Measurements from ENCODE around the gene VPS4A. TPM values are rescaled to one million over a fixed set of nuclear protein-coding genes. Genes with fewer than 3 reads are reported as not detected.
"Not testable (repeated sequence)": the region's sequence is repeated elsewhere in the genome, so short reads cannot be mapped to it uniquely, and the experiment has no call there.

Gene VPS4A
- 10 to 100 TPM; 23.4 to 24.1 TPM for total RNA-seq
- long read RNA-seq, donor 1, full-length matches to known transcripts, result 46 of 67 reads
- long read RNA-seq, donor 1, partial matches to known transcripts, result 7 of 67 reads
- long read RNA-seq, donor 1, other reads (novel, unspliced or antisense), result 14 of 67 reads
- long read RNA-seq, donor 2, full-length matches to known transcripts, result 293 of 344 reads
- long read RNA-seq, donor 2, partial matches to known transcripts, result 15 of 344 reads
- long read RNA-seq, donor 2, other reads (novel, unspliced or antisense), result 36 of 344 reads

DNA sequence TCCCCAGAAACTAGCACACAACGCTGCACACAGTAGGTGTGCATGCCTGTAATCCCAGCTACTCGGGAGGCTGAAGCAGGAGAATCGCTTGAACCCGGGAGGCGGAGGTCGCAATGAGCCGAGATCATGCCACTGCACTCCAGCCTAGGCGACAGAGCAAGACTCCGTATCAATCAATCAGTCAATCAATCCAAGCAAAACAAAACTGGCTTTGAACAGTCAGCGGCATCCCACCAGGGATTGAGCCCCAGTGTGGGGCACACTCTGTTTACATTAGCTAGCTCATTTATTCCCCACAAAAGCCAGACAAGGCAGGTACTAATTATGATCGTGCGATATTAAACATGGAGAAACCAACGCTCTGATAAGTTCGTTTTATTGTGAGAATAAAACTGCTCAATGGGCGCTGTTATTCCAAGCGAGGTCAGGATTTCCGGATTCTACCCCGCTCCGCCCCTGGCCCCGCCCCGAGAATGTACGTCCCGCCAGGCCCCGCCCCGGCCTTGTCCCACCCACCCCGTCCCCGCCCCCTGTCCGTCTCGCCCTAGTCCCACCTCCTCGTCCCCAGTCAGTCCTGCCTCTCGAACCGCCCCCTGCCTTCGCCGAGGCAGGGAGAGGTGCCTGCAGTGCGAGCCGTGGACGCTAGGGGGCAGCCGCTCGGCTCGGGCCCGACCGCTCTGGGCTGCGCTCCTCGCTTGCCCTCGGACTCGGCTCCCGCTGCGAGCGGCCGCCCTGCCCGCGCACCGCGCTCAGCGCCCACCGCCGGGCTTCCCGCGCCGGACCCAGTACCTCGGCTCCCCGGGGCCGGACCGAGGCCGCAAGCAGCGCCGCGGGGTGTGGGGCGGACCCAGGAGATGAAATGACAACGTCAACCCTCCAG, at the start of gene VPS4A:
VPS4A (plus strand) TSS at position 698 of the 880 bp plus-strand sequence; CDS start at position 860, 162 bp downstream.
- intact Hi-C loops (cut with DNase I), result no loop called here
- DNase-seq (ENCODE audit: low spot score), result peak; percentile 99

DNA sequence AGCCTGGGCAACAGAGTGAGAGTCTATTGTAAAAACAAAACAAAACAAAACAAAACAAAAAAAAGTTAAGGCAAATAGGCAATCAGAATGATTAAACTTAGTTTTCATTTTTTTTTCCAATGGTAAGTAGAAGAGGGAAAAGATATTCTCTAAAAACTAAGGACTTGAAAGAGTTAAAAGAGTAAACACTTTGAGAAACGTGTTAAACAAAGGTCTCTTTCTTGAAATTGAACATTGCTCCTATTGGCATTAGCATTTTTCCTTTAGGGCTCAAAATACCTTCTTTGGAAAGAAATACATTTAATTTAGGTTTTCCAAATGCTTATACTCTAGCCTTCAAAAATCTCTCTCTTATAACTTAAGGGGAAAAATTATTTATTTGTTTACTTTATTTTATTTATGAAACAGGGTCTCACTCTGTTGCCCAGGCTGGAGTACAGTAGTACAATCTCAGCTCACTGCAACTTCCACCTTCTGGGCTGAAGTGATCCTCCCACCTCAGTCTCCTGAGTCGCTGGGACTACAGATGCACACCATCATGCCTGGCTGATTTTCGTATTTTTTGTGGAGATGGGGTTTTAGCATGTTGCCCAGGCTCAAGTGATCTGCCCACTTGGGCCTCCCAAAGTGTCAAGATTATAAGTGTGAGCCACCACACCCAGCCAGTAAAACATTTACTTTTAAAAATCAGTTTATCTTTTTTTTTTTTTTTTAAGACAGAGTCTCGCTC, 44.7 kb upstream of the VPS4A start:
- intact Hi-C loops (cut with DNase I), result no loop called here
- DNase-seq (ENCODE audit: low spot score), result no peak

DNA sequence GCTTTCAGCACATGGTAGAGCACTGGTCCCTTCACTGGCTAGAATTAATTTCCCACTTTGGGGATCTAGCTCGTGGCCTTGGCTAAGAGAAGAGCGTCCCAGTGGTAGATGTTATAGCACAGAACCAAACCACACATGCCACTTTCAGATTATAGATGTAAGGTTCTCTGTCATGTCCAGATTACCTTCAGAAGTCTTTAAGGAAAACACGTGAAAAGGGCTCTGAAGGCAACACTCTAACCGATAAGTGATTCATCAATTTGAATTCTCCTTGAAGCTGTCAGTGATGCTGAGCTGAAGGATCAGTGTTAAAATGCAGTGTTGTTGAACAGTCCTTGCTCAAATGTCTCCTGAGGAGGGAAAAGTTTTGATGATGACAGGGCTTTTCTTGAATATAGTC, 43.5 kb upstream of the VPS4A start:
- intact Hi-C loops (cut with DNase I), result no loop called here
- no peak for DNase-seq (ENCODE audit: low spot score)

DNA sequence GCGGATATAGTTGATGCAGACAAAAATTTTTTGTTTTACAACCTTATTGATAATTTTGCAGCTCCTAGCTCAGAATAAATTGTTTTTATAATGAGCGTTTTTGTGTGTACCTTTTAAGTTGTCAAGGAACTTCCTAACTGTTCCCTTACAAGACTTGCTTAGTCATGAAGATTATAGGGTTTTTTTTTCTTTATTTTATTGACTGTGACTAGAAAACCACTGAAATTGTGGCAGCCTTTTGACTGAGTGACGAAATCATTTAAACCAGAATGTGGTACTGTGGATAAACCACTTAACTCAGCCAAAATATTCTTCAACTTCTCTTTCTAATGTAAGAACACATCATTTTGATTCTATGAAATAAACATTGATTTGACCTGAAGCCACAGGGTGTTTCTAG, 40.8 kb upstream of the VPS4A start:
- intact Hi-C loops (cut with DNase I), result no loop called here
- DNase-seq (ENCODE audit: low spot score), result no peak

DNA sequence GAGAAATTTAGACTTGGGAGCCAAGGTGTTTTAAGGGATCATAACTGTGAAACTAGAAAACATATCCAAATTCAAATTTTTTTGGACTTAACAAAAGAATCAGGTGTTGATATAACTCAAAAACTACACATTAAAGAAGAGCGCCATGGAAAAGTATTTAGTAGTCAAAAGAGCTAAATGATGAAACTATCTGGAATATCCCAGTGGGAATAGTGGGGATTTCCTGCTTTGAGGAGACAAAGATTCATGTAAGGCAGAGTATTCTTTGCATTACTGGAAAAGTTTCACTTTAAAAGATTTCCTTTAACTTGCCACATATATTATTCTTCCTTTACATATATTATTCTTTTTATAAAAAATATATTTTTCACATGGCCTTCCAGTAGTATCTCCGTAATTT, 40.3 kb upstream of the VPS4A start:
- intact Hi-C loops (cut with DNase I), result no loop called here
- DNase-seq (ENCODE audit: low spot score), result no peak

DNA sequence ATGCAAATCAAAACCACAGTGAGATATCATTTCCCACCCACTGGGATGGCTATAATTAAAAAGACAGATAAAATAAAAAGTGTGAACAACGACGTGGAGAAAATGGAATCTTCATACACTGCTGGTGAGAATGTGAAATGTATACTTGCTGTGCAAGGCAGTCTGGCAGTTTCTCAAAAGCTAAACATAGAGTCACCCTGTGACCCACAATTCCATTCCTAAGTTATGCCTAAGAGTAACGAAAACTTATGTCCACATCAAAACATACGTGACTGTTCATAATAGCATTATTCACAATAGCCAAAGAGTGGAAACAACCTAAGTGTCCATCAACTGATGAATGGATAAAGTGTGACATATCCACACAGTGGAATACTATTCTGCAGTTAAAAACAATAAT, 38.1 kb upstream of the VPS4A start:
- intact Hi-C loops (cut with DNase I), result no loop called here
- no peak for DNase-seq (ENCODE audit: low spot score)

DNA sequence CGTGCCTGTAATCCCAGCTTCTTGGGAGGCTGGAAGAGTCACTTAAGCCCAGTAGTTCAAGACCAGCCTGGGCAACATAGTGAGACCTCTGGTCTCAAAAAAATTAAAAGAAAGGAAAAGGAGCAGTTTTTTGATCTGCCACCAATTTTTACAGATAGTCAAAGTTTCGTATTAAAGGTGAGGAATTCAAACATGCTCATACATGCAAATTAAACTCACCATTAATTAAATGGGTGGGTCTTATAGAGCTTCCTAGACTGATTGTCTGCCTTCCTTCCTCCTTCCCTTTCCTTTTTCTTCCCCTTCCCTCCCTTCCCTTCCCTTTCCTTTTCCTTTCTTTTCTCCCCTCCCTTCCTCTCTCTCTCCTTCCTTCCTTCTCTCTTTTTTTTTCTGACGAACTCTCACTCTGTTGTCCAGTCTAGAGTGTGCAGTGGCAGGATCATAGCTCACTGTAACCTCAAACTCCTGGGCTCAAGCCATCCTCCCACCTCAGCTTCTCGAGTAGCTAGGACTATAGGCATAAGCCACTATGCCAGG, 36.4 kb upstream of the VPS4A start:
- intact Hi-C loops (cut with DNase I), result no loop called here
- DNase-seq (ENCODE audit: low spot score), result no peak

DNA sequence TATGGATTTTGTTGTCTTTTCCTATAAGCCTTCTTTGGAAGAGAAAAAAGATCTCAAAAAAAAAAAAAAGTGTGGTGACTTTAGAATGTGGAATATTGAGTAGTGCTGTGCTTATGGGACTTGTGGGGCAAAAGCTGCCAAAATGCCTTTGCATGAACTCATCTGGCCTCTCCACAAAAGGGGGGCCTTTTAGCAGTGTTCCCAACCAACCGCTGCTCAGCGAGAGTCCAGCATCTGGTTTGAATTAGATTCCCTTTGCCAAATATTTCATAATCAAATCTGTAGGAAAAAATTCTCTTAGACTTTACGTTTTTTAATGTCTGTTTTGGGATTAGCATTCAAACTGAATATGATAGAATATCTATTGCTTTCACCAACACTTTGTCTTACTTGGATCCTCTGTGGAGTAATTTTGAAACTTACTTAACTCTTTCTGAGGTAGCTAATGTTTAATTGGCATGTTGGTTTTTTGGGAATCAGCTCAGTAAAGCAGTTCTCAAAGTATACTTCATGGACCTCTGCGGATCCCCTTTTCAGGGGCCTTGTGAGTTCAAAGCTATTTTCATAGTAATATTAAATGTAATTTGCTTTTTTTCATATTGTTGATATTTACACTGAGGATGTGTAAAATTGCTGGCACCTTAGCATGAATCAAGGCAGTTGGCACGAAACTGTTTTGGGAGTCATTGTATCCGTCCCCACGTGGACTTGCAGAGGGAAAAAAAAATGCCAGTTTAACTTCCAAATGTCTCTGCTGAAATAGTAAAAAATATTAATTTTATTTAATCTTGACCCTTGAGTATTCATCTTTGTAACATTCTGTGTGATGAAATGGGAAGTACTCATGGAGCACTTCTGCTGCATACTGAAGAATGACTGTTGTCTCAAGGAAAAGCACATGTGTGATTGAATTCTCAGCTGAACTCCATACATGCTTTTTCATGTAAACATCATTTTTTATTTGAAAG, 34.7 kb upstream of the VPS4A start:
- DNase-seq (ENCODE audit: low spot score), result no peak
- intact Hi-C loops (cut with DNase I), result no loop called here

DNA sequence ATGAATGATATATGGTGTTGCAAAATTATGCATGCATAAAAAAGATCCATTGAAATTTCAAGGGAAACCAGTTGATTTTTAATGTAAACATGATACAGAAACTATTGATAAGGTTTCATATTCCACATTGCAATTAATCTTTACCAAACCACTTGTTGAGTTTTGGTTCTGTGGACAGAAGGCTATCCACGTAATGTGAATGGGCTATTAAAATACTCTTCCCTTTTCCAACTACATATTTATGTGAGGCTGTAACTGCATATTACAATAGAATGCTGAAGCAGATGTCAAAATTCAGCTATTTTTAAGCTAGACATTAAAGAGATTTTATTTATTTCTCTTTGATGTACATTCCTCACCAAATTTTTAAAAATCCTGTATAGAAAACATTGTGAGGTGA, 33.7 kb upstream of the VPS4A start:
- DNase-seq (ENCODE audit: low spot score), result no peak
- intact Hi-C loops (cut with DNase I), result no loop called here

DNA sequence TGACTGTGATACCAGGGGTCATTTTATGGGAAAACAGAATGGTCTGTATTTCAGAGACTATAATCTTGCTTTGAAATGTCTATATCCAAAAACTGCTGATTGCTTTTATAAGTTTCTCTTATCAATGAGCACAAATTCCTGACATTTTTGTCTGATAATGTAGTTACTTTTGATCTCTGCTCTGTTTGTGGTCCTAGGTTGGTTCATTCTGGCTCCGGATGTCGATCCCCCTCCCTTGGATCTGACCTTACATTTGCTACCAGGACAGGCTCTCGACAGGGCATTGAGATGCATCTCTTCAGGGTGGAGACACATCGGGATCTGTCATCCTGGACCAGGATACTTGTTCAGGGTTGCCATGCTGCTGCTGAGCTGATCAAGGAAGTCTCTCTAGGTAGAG, 27.3 kb upstream of the VPS4A start:
- DNase-seq (ENCODE audit: low spot score), result no peak
- intact Hi-C loops (cut with DNase I), result no loop called here

DNA sequence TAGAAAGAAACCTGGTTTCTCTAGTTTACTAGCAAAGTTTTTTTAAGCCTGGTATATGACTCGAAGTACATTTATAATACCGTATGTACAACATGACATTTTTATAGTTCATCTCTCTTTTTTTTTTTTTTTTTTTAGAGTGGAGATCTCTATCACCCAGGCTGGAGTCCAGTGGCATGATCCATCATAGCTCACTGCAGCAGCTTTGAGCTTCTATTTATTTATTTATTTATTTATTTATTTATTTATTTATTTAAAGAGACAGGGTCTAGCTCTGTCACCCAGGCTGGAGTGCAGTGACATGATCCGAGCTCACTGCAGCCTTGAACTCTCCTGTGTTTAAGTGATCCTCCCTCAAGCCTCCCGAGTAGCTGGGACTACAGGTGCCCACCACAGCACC, 25.9 kb upstream of the VPS4A start:
- intact Hi-C loops (cut with DNase I), result loop anchor here (5.0 kb wide), 2 partner anchors 133 to 138 kb away; no protein-coding TSS in a partner anchor

DNA sequence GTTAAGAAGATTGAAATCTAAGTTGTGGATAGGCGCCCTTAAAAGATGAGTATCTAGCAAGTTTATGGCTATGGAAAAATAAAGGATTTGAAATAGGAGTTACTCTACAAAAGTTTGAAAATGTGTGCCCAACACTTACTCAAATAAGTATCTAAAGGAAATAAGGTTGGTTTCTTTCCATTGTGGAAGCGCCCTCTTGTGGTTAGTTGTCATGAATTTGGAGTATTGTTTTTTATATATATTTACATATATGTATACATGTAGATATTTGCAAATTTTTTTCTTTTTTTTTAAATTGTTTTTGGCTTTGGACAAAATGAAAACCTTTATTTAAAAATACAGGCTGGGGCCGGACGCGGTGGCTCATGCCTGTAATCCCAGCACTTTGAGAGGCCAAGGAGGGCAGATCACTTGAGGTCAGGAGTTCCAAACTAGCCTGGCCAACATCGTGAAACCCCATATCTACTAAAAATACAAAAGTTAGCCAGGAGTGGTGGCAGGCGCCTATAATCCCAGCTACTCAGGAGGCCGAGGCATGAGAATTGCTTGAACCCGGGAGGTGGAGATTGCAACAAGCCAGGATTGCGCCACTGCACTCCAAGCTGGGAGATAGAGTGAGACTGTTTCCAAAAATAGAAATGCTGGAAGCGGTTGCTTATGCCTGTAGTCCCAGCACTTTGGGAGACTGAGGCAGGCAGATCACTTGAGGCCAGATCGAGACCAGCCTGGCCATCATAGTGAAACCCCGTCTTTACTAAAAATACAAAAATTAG, 24.0 kb upstream of the VPS4A start:
- intact Hi-C loops (cut with DNase I), result loop anchor here (5.0 kb wide), 2 partner anchors 135 to 140 kb away; no protein-coding TSS in a partner anchor
- DNase-seq (ENCODE audit: low spot score), result peak; percentile 90

More for the DNA sequence above, 25.9 kb upstream of the VPS4A start:
- DNase-seq (ENCODE audit: low spot score), result no peak

DNA sequence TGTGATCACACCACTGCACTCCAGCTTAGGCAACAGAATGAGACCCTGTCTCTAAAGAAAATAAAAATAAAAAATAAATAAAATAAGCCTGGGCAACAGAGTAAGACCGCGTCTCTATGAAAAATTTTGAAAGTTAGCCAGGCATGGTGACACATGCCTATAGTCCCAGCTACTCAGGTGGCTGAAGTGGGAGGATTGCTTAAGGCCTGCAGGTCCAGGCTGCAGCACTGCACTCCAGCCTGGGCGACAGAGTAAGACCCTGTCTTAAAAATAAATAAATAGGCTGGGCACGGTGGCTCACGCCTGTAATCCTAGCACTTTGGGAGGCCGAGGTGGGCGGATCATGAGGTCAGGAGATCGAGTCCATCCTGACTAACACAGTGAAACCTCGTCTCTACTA, 19.5 kb upstream of the VPS4A start:
- intact Hi-C loops (cut with DNase I); DNase-seq (ENCODE audit: low spot score): not testable (repeated sequence)

DNA sequence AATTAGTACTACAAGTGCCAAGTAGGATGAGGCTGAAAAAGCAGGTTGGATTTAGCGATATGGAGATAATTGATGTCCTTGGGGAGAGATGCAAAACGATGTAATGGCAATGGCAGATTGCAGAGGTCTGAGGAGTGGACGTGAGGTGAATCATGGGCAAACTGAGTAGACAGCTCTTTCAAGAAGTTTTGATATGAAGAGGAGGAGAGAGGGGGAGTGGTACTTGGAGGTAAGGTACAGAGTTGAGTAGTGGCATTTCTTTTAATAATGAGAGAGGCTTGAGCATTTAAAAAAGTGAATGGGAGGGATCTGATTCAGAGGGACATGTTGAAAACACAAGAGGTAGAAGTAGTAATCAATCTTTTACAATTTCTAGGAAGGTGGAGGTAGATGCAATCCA, 17.7 kb upstream of the VPS4A start:
- intact Hi-C loops (cut with DNase I), result no loop called here
- no peak for DNase-seq (ENCODE audit: low spot score)

DNA sequence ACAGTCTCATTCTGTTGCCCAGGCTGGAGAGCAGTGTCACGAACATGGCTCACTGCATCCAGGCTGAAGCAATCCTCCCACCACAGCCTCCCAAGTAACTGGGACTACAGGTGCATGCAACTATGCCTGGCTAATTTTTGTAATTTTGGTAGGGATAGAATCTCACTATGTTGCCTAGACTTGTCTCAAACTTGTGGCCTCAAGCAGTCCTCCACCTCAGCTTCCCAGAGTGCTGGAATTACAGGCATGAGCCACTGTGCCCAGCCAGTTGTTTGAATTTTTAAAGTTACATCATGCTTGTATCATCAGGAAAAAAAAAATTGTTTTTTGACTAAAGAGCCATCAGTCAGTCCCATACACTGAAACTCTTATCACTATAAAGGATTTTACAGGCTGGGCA, 17.1 kb upstream of the VPS4A start:
- intact Hi-C loops (cut with DNase I), result no loop called here
- DNase-seq (ENCODE audit: low spot score), result no peak

DNA sequence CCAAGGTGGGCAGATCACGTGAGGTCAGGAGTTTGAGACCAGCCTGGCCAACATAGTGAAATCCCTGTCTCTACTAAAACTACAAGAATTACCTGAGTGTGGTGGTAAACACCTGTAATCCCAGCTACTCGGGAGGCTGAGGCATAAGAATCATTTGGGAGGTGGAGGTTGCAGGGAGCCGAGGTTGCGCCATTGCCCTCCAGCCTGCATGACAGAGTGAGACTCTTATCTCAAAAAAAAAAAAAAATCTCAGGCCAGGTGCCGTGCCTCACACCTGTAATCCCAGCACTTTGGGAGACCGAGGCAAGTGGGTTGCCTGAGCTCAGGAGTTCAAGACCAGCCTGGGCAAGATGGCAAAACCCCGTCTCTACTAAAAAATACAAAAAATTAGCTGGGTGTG, 14.4 kb upstream of the VPS4A start:
- intact Hi-C loops (cut with DNase I); DNase-seq (ENCODE audit: low spot score): not testable (repeated sequence)

DNA sequence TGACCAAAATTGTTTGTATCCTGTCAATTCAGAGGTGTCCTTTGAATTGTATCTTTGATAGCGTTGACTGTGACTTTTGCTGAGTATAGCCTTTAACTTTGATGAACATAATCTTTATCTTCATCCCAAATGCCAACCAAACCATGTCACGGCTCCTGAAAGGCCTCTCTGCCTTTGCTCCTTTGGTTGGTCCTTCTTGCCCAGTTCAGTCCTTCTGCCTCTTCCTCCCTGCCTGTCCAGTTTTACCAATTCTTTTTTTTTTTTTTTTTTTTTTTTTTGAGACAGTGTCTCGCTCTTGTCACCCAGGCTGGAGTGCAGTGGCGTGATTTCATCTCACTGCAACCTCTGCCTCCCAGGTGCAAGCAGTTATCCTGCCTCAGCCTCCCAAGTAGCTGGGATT, 12.9 kb upstream of the VPS4A start:
- intact Hi-C loops (cut with DNase I), result no loop called here
- no peak for DNase-seq (ENCODE audit: low spot score)

DNA sequence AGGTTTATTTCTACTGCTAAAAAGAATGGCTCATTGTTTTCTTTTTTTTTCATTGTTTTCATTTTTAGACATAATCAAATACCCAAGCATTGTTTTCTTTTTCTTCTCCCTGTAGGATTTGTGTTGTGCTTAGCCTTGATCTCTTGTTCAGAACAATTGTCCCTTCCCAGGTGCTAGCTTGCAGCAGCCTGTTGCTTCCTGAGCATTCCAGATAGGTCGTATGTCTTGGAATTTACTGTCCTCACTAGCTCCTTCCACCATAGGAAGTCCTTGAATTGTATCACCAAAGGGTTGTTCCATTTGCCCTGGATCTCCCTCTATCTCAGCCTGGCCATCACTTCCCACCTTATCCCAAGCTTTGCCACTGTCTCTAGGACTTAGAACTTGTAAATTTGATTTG, 10.0 kb upstream of the VPS4A start:
- intact Hi-C loops (cut with DNase I), result loop anchor here in 1 of 2 donors (10.0 kb wide), 1 partner anchor 396 kb away; no protein-coding TSS in a partner anchor
- no peak for DNase-seq (ENCODE audit: low spot score)

Data from posterior vena cava (tissue), 2 donors.